Pulmonary artery endothelial cell (primary cell): ENCODE results near the gene ACOT12. TPM values are rescaled to one million over a fixed set of nuclear protein-coding genes. Genes with fewer than 3 reads are reported as not detected.

ENCODE experiments used
- DNase-seq: peaks from one replicate; pipeline ENCODE4 v3.0.0-alpha.2; 2011; ENCODE audit warnings: low read depth, low spot score
- total RNA-seq: library from RNA; depleted of rRNA; stranded (reverse); fragments of >200 nt; gene quantifications from 2 replicates; pipeline ENCODE4 v1.2.3, GENCODE V29; 2014

Gene ACOT12
- total RNA-seq, 1 donor from 2014 or later = 0.13 TPM

- DNase-seq = no peak
Observed at GRCh38 chr5:81400375-81400774, 6.4 kb upstream of the ACOT12 start.

DNA sequence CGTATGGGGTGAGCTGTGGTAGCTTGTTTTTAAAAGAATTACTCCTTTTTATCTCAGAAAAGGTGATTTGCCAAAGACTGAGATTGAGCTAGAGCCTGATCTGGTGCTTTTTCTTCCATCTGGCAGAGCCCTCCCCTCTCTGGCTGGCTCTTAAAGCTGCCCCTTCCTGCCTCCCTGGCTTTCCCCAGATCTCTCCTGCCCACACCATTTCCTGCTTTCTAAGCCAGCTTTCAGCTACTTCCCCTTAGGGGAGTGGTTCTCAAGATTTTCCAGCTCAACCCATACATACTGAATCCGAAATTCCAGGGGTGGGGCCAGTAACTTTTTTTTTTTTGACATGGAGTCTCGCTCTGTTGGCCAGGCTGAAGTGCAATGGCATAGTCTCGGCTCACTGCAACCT lies 4.8 kb upstream of the ACOT12 start:
- DNase-seq = no peak

GRCh38 chr5:81397176-81397575 lies 3.2 kb upstream of the ACOT12 start:
- DNase-seq = no peak

DNA sequence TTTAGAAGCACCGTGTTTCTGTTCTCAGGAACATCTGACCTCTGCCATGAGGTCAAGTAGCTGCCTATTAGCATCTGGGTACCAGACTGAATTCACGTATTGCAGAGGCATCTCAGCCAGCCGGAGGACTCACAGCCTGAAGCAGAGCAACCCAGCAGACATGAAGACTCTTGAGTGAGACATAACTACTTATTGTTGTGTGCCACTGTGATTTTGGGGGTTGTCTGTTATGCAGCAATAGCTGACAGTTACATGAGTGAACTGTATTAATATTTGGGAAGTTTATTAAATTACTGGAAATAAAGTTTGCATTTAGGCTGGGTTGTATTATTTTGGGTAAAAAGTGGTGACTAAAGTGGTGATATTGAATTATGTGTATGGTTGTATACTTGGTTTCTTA lies 1.3 kb upstream of the ACOT12 start:
- DNase-seq = no peak

GRCh38 chr5:81393430-81393782 lies 528 bp downstream of the ACOT12 start:
- DNase-seq = no peak

GRCh38 chr5:81389025-81389424 lies 4.9 kb downstream of the ACOT12 start:
- no peak for DNase-seq

GRCh38 chr5:81388169-81388568 lies 5.8 kb downstream of the ACOT12 start:
- no peak for DNase-seq

DNA sequence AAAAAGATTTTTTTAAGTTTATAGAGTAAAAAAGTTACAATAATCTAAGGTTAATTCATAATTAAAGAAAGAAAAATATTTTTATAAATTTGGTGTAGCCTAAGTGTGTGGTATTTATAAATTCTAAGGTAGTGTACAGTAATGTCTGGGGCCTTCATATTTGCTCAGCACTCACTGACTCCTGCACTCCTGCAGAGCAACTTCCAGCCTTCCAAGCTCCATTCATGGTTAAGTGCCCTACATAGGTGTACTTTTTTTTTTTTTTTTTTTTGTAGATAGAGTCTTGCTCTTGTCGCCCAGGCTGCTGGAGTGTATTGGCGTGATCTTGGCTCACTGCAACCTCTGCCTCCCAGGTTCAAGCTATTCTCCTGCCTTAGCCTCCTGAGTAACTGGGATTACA lies 10.1 kb downstream of the ACOT12 start:
- DNase-seq = no peak

DNA sequence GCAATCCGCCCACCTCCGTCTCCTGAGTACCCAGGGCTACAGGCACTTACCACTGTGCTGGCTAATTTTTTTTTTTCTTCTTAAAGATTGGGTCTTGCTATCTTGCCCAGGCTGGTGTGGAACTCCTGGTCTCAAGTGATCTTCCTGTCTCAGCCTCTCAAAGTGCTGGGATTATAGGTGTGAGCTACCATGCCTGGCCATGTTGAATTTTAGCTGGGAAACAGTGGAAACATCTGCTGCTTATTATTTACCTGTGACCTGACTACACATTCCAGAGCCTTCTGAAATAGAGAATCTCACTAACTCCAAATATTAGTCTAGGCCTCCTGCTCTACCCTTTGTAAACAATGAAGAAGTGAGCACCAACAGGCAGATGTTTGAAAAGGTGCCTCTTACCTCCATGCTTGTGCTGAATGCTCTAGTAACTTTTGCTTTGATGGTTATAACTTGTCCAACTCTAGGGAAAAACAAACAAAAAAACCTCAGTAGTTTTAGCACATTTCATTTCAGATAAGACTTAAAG lies 22.5 kb downstream of the ACOT12 start:
- DNase-seq = no peak

DNA sequence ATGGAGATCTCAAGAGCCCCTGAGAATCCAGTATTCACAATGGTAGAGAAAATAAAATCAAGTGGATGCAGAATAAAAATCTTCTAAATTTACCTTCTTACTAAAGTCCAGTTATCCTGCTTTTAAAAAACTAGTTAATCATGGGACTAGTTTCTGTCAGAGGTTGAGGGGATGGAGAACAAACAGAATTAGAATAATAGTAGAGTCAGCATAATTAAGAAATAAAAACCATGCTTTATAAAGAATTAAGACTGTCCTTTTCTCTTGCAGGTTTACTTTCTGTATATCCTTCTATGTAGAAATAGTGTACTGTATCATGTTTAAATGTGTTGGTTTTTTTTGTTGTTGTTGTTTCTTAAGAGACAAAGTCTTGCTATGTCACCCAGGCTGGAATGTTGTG lies 23.0 kb downstream of the ACOT12 start:
- DNase-seq = no peak

GRCh38 chr5:81365541-81365940 lies 28.4 kb downstream of the ACOT12 start:
- DNase-seq = no peak

- no peak for DNase-seq
Observed at GRCh38 chr5:81363093-81363871, 30.7 kb downstream of the ACOT12 start.

GRCh38 chr5:81361600-81361999 lies 32.3 kb downstream of the ACOT12 start:
- DNase-seq = no peak

DNA sequence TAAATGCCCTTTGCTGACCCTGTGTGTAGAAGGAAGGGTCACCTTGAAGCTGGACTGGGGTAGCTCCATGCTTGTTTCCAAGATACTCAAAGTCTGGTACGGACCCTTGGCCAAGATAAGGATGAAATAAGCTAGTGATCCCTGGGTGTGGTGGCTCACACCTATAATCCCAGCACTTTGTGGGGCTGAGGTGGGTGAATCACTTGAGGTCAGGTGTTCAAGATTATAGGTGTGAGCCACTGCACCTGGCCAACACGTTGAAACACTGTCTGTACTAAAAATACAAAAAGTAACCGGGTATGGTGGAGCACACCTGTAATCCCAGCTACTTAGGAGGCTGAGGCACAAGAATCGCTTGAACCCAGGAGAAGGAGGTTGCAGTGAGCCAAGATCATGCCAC lies 33.3 kb downstream of the ACOT12 start:
- DNase-seq = no peak

GRCh38 chr5:81359881-81360280 lies 34.1 kb downstream of the ACOT12 start:
- DNase-seq = no peak

DNA sequence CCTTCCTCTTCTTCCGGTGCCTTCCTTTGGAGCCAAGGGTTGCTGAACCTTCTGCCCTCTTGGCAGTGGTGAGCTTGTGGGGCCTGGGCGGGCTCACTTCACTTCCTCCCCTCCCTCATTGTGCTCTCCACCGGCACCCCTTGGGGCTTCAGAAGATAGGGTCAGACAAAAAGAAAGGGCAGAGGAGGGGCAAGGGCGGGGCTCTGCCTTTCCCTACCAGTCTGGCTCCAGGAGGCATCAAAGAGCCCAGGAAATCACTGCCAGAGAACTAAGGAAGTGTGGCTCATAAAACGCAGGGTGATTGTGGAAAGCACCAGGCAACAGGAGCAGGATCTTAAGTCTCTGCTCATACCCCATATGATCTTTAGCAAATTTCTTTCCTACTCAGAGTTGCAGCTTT lies 34.8 kb downstream of the ACOT12 start:
- DNase-seq = no peak

- DNase-seq = no peak
Observed at GRCh38 chr5:81355291-81356251, 38.4 kb downstream of the ACOT12 start.

- no peak for DNase-seq
Observed at GRCh38 chr5:81354093-81354492, 39.8 kb downstream of the ACOT12 start.

- no peak for DNase-seq
Observed at GRCh38 chr5:81353189-81353588, 40.7 kb downstream of the ACOT12 start.

DNA sequence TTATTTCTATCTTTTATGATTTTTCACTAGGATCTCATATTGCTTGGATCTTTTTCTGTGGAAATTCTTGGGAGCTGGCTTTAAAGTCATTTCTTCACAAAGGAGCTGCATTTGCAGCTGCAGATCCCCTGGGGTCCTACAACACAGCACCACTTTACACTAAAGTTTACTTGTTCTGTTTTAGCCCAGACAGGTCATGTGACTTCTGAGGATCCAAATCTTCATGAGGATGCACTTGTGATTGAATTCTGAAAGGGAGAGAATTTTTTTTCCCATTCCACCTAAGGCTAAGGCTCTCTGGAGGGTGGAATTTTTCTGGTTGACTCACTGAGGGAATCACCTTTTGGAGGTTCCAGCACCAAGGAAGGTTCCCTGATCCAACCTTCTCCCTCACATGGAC lies 43.4 kb downstream of the ACOT12 start:
- no peak for DNase-seq

GRCh38 chr5:81349161-81349560 lies 44.8 kb downstream of the ACOT12 start:
- no peak for DNase-seq

DNA sequence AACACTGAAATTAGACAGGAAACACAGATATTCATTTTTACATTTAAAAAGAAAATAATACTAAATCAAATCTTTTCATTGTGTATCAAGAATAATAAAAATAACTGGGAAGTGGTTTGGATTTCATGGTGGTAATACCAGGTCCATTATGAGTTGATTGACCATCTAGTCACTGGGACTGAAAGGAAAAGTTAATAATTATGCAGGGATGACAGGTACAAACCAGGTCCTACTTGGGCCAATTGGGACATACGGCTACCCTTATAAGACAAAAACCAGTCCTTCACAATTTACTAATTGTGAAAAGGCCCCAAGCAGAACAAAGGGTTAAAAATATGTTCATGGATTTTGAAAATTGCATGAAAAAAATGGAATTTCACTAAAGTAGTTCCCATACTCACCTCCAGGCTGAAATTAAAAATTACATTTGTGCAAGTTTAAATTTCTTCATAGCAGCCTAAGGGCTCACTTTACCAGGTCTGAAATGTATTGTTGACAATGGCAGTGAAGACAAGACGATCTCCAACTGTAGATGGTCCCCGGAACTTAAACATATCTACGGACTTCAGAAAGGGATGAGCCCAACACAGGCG lies 48.4 kb downstream of the ACOT12 start:
- no peak for DNase-seq
